Activated naive CD8-positive, alpha-beta T cell treated with anti-CD3 and anti-CD28 coated beads for 36 hours (primary cell): ENCODE measurements around the gene SLPI. TPM values are rescaled to one million over a fixed set of nuclear protein-coding genes. Genes with fewer than 3 reads are reported as not detected.

Experiments
- DNase-seq: peaks from one replicate; pipeline ENCODE4 v3.0.0; 2021
- H3K27ac Mint-ChIP-seq: one replicate; pipeline ENCODE4 v1.8.0; 2022; ENCODE audit warnings: mild to moderate bottlenecking, moderate library complexity, mixed read lengths
- H3K27me3 Mint-ChIP-seq: one replicate; pipeline ENCODE4 v1.8.0; 2022; ENCODE audit warnings: mild to moderate bottlenecking, mixed read lengths
- H3K36me3 Mint-ChIP-seq: one replicate; pipeline ENCODE4 v1.8.0; 2021; ENCODE audit warnings: mild to moderate bottlenecking, mixed read lengths
- H3K4me1 Mint-ChIP-seq: one replicate; pipeline ENCODE4 v1.8.0; 2021; ENCODE audit warnings: mixed read lengths
- H3K4me3 Mint-ChIP-seq: one replicate; pipeline ENCODE4 v1.8.0; 2022; ENCODE audit warnings: mild to moderate bottlenecking, moderate library complexity, mixed read lengths
- H3K9me3 Mint-ChIP-seq: one replicate; pipeline ENCODE4 v1.8.0; 2022; ENCODE audit warnings: mixed read lengths
- total RNA-seq, 2 experiments: library from RNA; stranded (reverse); gene quantifications; one replicate each; pipeline ENCODE4 v1.2.3, GENCODE V29; 2021

The SLPI gene, protein sequence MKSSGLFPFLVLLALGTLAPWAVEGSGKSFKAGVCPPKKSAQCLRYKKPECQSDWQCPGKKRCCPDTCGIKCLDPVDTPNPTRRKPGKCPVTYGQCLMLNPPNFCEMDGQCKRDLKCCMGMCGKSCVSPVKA
- not detected for total RNA-seq

DNA sequence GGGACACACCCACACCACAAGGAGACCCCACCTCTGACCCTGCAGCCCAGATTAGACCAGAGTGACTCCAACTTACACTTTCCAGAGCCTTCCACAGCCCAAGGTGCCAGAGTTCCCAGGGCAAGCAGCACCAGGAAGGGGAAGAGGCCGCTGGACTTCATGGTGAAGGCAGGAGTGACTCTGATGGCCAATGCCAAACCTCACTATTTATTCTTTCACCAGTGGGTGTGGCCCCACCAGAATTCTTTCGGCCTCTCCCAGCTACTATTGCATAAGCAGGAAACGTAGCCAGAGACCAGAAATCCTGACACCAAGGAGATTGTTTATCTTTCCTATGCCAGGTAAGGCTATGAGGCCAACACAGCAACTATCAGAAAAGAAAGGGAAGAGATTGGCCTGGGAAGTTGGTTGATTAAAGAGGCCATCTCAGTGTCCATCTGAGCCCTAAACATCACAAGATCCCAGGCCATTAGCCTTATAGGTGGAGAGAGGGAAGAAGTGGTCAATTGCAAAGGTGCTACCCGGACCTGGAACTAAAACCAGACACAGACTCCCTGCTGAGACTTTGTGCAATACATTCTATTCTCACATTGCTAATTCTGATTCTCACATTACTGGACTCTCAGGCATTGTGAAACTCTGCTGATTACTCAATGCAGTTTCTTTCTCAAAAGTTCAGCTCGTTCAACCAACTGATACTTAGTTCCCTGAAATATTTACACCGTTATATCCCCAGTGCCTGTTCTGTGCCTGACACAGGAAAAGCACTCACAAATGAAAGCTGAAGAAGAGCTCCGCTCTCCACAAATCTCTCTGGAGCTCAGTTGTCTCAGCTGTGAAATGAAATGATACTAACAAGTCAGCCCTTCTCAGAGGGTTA, at the start of gene SLPI:
Gene SLPI (minus strand): TSS at position 182 of the 880 bp plus-strand sequence. CDS start 21 bp downstream, at position 161.
- Mint-ChIP-seq H3K4me1 (peaks cover 7% of the 10 kb centered on the region), H3K27me3 (peaks cover 38% of the 10 kb centered on the region), H3K4me3 (no peak within 1 kb of the TSS), H3K27ac (no peak within 1 kb of the TSS), H3K9me3 (no peaks in the 10 kb centered on the region), H3K36me3 (no peaks in the 10 kb centered on the region)
- DNase-seq = no peak

DNA sequence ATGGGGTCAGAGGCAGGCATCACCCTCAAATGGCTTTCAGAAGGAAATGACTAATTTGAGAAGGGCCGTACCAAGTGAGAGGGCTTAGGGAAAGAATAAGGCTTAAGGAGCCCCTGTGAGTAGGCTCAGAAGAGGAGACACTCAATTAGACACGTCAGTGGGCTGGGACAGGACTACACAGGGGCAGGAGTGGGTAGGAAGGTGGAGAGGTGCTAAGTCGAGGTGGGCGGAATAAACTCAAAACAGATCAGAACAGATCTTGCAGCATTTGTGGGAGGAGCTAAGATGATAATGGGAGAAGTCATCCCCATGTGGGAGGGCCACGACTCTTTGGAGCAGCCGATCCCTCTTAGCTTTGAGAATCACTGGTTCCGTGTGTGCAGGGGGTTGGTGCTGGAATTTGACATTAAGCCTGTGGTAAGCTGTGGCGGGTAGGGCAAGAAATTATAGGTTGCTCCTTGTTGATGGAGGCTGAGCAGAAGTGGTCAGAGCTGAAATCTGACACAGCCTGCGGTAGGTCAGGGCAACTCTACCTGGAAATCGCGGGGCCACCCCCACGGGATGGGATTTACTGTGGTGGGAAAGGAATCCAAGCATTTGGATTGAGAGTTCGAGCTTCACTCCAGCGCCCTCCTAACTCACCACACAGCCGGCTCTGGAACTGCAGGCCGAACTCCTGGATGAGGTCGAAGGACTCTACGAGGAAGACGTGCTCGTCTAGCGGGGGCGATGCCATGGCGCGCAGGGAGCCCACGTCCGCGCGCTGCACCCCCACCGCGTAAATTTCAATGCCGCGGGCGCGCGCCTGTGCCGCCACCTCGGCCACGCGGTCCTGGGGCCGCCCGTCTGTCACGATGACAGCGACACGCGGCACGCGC, 49.5 kb upstream of the SLPI start:
- Mint-ChIP-seq H3K27me3 (peaks cover 57% of the 10 kb centered on the region), H3K9me3 (no peaks in the 10 kb centered on the region), H3K4me1 (peaks cover 20% of the 10 kb centered on the region), H3K36me3 (no peaks in the 10 kb centered on the region), H3K27ac (no peak overlapping the region), H3K4me3 (no peak overlapping the region)
- DNase-seq = no peak

DNA sequence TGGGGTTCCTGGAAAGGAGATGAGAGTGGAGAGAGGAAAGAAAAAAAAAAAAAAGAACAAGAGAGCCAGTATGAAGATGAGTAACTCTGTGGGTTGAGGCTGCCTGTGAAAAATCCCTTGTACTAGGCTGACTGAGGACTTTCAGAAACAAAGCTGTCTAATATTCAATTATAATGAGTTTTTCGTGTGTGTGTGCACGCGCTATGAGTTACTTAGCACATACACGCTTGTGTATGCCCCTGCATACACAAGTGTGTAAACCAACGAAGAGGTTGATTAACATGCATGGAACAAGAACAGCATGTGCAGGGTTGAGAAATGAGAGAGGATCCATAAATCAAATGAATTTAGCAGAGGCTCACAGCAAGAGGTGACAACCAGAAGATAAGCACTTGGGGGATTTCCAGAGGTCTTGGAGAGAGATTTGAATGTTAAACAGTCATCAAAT, 47.5 kb upstream of the SLPI start:
- DNase-seq = no peak
- H3K4me3 Mint-ChIP-seq = no peak overlapping the region
- H3K4me1 Mint-ChIP-seq = peaks cover 20% of the 10 kb centered on the region
- H3K27ac Mint-ChIP-seq = peak overlapping the region; percentile 10
- peaks cover 50% of the 10 kb centered on the region for H3K27me3 Mint-ChIP-seq
- no peaks in the 10 kb centered on the region for H3K9me3 Mint-ChIP-seq
- H3K36me3 Mint-ChIP-seq = no peaks in the 10 kb centered on the region

DNA sequence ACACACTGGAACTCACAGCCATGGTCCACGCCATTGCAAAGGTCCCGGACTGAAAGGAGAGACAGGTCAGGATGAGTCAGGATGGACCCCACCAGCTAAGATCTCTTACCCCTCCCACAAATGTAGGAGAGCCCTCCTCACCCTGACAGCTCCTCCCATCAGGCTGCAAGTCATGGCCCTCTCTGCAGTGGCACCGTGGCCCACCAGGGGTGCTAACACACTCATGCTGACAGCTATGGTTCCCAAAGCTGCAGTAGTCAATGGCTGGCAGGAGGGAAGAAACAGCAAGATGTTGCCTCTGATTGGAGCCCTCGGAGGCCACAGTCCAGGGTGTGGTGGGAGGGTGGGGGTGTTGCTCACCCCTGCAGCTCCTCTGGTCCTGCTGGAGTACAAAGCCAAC, 46.6 kb upstream of the SLPI start:
- Mint-ChIP-seq H3K9me3 (no peaks in the 10 kb centered on the region), H3K4me1 (peaks cover 20% of the 10 kb centered on the region), H3K27ac (no peak overlapping the region), H3K36me3 (no peaks in the 10 kb centered on the region), H3K4me3 (no peak overlapping the region), H3K27me3 (peaks cover 52% of the 10 kb centered on the region)
- DNase-seq = peak; percentile 57

DNA sequence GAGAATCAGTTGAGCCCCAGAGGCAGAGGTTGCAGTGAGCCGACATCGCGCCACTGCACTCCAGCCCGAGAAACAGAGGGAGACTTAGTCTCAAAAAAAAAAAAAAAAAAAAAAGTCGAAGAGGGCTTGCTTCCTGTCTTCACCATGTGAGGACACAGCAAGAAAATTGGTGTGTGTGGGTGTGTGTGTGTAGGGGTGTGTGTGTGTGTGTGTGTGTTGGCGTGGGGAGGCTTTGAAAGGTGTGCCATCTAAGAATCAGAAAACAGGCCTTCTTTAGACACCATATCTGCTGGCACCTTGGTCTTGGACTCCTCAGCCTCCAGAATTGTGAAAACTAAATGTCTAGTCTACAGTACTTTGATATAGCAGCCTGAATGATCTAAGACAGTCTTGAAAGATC, 45.4 kb upstream of the SLPI start:
- H3K9me3 Mint-ChIP-seq = peaks cover 2% of the 10 kb centered on the region
- H3K27me3 Mint-ChIP-seq = peaks cover 50% of the 10 kb centered on the region
- no peak overlapping the region for H3K4me3 Mint-ChIP-seq
- H3K36me3 Mint-ChIP-seq = no peaks in the 10 kb centered on the region
- H3K27ac Mint-ChIP-seq = no peak overlapping the region
- H3K4me1 Mint-ChIP-seq = peaks cover 20% of the 10 kb centered on the region
- no peak for DNase-seq

DNA sequence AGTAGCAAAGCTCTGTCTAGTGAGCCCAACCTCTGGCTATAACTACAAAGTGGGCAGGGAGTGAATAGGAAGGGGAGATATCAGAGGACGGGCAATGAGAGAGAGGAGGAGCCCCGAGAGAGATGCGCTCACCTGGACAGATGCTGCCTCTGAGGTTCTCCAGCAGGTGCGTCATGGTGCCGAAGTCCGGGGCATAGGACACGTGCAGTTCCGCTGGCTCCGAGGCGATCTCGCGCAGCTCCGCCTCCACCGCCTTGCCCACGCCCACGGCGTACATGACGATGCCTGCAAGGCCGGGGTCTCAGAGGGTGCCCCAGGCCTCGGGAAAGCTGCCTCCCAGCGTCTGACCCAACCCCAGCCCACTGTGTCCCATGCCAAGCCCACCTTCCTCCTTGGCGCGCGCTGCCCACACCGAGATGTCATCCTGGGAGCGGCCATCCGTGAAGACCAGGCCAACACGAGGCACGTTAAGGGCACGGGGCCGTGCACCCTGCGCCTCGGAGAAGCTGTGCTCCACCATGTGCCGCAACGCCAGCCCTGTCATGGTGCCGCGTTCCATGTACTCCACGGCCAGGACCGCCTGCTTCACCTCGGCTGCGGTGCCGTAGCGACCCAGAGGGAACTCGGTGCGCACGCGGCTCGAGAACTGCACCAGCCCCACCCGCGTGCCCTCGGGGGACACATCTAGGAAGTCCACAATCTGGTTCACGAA, 43.6 kb upstream of the SLPI start:
- Mint-ChIP-seq H3K9me3 (peaks cover 2% of the 10 kb centered on the region), H3K27me3 (peaks cover 48% of the 10 kb centered on the region), H3K36me3 (no peaks in the 10 kb centered on the region), H3K4me3 (no peak overlapping the region), H3K27ac (no peak overlapping the region), H3K4me1 (peaks cover 12% of the 10 kb centered on the region)
- no peak for DNase-seq

DNA sequence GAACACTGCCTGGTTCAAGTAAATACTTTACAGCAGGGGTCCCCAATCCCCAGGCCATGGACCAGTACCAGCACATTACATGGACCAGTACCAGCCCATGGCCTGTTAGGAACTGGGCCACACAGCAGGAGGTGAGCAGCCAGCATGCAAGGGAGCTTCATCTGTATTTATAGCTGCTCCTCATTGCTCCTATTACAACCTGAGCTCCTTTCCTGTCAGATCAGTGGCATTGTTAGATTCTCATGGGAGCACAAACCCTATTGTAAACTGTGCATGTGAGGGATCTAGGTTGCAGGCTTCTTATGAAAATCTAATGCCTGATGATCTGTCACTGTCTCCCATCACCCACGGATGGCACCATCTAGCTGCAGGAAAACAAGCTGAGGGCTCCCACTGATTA, 40.3 kb upstream of the SLPI start:
- H3K27me3 Mint-ChIP-seq = peaks cover 57% of the 10 kb centered on the region
- peaks cover 7% of the 10 kb centered on the region for H3K4me1 Mint-ChIP-seq
- no peak for DNase-seq
- no peaks in the 10 kb centered on the region for H3K36me3 Mint-ChIP-seq
- no peak overlapping the region for H3K27ac Mint-ChIP-seq
- peaks cover 2% of the 10 kb centered on the region for H3K9me3 Mint-ChIP-seq
- no peak overlapping the region for H3K4me3 Mint-ChIP-seq

DNA sequence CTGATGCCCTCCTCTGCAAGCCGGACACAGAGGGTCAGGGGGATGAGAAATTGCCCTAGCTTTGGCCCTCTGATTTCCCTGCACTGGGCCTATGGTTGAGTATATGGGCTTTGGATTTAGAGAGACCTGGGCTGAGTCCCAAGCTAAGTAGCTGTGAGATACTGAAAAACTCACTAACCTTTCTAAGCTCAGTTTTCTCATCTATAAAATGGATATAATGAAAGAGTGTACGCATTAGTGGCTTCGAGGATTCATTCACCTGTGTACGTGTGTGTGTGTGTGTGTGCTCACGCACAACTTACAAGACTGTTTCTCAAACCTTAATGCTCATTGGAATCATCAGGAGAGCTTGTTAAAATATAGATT, 39.6 kb upstream of the SLPI start:
- Mint-ChIP-seq H3K36me3 (no peaks in the 10 kb centered on the region), H3K9me3 (peaks cover 2% of the 10 kb centered on the region), H3K4me3 (no peak overlapping the region), H3K27ac (no peak overlapping the region), H3K27me3 (peaks cover 58% of the 10 kb centered on the region), H3K4me1 (peaks cover 7% of the 10 kb centered on the region)
- no peak for DNase-seq

DNA sequence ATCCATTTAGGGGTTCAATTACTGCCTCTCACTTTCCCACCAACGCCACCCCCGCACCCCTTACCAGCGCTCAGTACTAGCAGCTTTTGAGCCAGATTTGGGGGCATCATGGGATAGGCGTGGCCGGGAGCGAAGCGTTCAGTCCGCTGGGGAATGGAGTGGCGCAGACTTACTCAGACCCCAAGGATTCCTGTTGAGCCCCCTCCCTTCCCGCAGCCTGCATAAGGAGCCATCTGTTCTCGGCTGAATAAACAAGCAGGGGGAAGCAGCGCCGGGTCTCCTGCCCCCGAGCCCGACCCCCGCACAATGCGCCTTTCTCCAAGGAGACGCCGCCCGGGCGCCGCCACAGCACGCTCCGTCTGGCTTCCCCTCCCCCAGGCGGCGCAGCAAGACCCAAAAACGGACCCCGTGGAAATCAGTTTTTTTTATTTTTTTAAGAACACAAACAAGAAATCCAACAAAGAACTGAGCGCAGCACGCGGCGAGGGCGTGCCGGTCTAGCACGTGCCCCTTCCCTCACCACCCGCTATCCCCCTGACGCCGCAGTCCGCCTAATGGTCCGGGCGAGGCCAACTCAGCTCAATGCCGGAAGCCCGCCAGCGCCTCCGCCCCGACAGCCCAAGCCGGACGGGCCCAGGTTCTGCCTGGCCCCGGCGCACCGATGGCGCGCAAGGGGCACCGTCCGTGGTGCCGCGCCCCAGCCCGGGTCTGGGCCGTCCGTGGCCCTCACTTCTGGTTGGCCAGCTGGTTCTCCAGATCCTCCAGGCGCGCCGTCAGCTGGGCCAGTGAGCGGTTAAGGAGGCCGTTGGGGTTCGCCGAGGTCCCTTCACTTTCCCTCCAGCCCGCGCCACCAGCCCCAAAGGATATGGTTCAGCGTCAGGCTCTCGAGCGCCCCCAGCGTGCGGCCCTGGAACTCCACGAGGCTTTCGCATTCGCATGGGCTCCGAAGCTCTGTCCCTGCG, 39.0 kb upstream of the SLPI start:
- Mint-ChIP-seq H3K36me3 (no peaks in the 10 kb centered on the region), H3K27ac (peak overlapping the region; percentile 51), H3K4me1 (peaks cover 7% of the 10 kb centered on the region), H3K4me3 (peak overlapping the region; percentile 69), H3K27me3 (peaks cover 60% of the 10 kb centered on the region), H3K9me3 (peaks cover 2% of the 10 kb centered on the region)
- peak; percentile 83 for DNase-seq

DNA sequence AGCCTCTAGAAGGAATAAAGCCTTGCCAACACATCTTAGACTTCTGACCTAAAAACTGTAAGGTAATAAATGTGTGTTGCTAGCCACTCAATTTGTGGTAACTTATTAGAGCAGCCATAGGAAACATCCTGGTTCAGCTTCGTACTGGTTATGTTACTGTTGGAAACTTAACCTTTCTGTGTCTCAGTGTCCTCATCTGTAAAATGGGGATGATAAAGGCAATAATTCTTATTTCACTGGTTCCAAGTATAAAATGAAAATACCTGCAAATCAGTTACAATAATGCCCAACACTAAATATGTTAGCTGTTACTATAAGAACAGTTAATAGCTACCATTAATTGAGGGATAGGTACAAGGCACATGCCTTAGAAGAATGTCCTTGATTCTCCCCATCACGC, 38.0 kb upstream of the SLPI start:
- no peaks in the 10 kb centered on the region for H3K36me3 Mint-ChIP-seq
- H3K27ac Mint-ChIP-seq = no peak overlapping the region
- H3K4me1 Mint-ChIP-seq = peaks cover 7% of the 10 kb centered on the region
- H3K27me3 Mint-ChIP-seq = peaks cover 54% of the 10 kb centered on the region
- H3K9me3 Mint-ChIP-seq = peaks cover 2% of the 10 kb centered on the region
- DNase-seq = no peak
- H3K4me3 Mint-ChIP-seq = no peak overlapping the region

DNA sequence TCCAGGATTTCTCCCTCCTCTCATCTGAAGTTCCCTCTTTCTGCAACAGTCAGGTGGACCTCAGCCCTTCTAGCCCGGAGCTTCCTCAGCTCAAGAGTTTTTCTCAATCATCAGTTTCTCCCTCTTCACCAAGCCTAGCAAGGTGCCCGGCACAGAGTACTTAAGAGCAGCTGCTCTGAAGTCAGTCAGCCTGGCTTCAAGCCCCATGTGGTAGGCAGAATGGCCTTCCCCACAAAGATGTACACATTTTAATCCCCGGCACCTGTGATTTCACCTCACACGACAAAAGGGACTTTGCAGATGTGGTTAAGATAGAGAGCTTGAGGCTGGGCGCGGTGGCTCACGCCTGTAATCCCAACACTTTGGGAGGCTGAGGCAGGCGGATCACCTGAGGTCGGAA, 37.2 kb upstream of the SLPI start:
- Mint-ChIP-seq H3K4me3 (no peak overlapping the region), H3K4me1 (peaks cover 7% of the 10 kb centered on the region), H3K27me3 (peaks cover 53% of the 10 kb centered on the region), H3K27ac (no peak overlapping the region), H3K36me3 (no peaks in the 10 kb centered on the region), H3K9me3 (peaks cover 2% of the 10 kb centered on the region)
- DNase-seq = no peak

DNA sequence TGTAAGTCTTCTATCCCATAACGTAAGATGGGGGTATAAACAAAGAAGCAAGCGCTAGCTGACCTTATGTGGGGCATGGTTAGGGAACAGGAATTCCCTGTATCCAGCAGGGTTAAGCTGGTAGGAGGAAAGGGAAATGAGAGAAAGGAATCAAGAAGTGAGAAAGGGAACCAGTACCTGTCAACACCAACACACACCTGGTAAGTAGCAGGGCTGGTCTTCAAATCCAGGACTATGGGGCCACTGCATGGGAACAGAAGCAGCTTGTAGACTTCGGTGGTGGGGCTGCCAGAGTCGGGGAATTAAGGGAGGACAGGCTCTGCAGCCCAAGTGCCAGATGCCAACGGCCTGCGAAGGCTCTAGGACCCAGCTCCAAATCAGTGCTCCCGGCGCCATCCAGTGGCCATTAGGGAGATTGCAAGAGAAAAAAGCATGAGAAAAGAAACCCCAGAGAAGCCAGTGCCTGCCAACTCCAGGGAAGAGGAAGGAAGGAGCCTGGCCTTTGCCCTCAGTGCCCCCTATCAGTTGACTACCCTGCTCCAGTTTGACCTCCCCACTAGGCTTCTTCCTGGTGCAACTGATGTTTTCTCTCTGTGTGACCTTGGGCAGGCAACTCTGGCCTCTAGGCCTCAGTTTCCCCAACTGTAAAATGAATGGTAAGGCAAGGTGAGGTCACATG, 36.5 kb upstream of the SLPI start:
- Mint-ChIP-seq H3K36me3 (no peaks in the 10 kb centered on the region), H3K9me3 (peaks cover 2% of the 10 kb centered on the region), H3K4me3 (no peak overlapping the region), H3K27me3 (peaks cover 48% of the 10 kb centered on the region), H3K27ac (no peak overlapping the region), H3K4me1 (peaks cover 7% of the 10 kb centered on the region)
- DNase-seq = peak; percentile 68

DNA sequence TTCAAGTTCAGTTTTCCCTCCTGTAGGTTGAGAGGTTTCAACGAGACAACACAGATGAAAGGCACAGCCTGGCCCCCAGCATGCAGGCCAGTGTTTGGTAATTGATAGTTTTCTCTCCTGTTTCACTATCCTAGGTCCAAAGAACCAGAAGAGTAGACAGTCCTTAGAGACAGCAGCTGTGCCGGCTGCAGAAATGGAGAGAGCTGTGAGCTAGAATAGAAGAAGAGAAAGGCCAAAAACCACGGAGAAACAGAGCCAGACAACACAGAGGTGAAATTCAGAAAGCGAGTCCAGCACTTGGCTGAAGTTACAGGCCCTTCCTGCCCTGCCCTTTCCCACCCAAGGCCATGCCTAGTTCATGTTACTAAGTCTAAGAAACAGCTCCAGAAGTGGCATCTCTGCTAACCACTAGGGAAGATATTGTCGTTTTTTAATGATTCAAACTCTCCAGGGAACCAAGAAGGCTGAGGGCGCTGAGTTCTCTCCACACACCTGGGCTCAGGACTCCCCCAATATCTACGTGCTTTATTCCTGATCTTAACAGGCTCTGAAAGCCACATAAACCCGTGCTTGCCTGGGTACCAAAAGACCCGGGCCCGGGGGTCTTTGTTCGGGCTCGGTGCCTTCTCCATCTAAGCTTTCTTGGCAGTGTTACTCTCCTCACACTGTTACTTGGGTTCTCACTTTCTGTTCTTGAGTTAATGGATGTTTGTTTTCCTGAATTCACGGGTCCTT, 35.7 kb upstream of the SLPI start:
- Mint-ChIP-seq H3K4me3 (no peak overlapping the region), H3K27ac (no peak overlapping the region), H3K27me3 (peaks cover 43% of the 10 kb centered on the region), H3K4me1 (peaks cover 7% of the 10 kb centered on the region), H3K36me3 (no peaks in the 10 kb centered on the region), H3K9me3 (peaks cover 2% of the 10 kb centered on the region)
- DNase-seq = no peak
